ENCODE results near the gene SORT1. TPM values are rescaled to one million over a fixed set of nuclear protein-coding genes. Genes with fewer than 3 reads are reported as not detected.

The SORT1 gene
- total RNA-seq, 1 experiment from 2014 or later: 47.9 TPM

DNA sequence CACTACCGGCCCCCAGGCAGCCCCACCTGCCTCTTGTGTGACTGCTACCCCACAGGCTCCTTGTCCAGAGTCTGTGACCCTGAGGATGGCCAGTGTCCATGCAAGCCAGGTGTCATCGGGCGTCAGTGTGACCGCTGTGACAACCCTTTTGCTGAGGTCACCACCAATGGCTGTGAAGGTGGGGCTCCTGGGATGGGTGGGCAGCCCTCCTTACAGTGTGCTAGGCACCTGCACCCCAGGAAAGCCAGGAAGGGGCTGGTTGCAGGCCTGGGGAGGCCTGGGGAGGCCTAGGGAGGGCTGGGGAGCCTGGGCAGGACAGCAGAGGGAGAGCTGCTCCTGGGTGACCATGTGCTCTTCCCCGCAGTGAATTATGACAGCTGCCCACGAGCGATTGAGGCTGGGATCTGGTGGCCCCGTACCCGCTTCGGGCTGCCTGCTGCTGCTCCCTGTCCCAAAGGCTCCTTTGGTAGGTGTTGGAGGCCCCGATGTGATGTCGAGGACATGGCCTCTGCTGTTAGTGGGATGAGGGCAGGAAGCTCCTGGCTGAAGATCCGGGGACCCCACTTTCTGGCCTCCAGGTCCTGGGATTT, 131.9 kb downstream of the SORT1 start:
- H3K18ac ChIP-seq (ENCODE audit: insufficient read length, low read depth, low read length): no peak overlapping the region
- H3K14ac ChIP-seq (ENCODE audit: insufficient read depth, low read length): no peak overlapping the region; the same call in 1 of the 2 replicates

More for the DNA sequence above, 131.9 kb downstream of the SORT1 start:
- H3K4me1 ChIP-seq (ENCODE audit: insufficient read depth, low read length): no peaks in the 10 kb centered on the region
- H3K79me2 ChIP-seq (ENCODE audit: insufficient read depth, low read length): no peaks in the 10 kb centered on the region
- no peak overlapping the region for H4K91ac ChIP-seq (ENCODE audit: insufficient read length, low read depth, low read length)
- H2AK5ac ChIP-seq (ENCODE audit: insufficient read length, low read length): no peak overlapping the region
- H3K4me1 Mint-ChIP-seq: peaks cover 4 to 10% of the 10 kb centered on the region in 2 experiments; a peak in 3 of 4 replicates
- H3T11ph ChIP-seq (ENCODE audit: low read length): no peak overlapping the region
- no peaks in the 10 kb centered on the region for H3K79me1 ChIP-seq (ENCODE audit: insufficient read depth, low read depth, low read length, poor library complexity, severe bottlenecking)
- peaks cover 11 to 54% (median 42%) of the 10 kb centered on the region in 3 experiments; a peak in 6 of 7 replicates for H3K36me3 Mint-ChIP-seq (ENCODE audit: insufficient read depth in 1 of 3, low read depth in 3 of 3)
- no CpG with 5 or more reads among the region's 13 CpGs for WGBS (ENCODE audit: extremely low coverage, insufficient read length, low lambda C conversion rate)
- no peak overlapping the region for H3K56ac ChIP-seq (ENCODE audit: insufficient read length, low read depth, low read length)
- H2BK15ac ChIP-seq (ENCODE audit: low read depth, low read length): no peak overlapping the region
- no peak overlapping the region for H4K5ac ChIP-seq (ENCODE audit: insufficient read length, low read depth, low read length)
- H3K23ac ChIP-seq (ENCODE audit: insufficient read length, low read depth, low read length): no peak overlapping the region
- no peak overlapping the region for H3K27ac Mint-ChIP-seq
- H2AFZ ChIP-seq (ENCODE audit: low read length): no peak overlapping the region
- H3K4me3 Mint-ChIP-seq: no peak overlapping the region
- H2BK5ac ChIP-seq (ENCODE audit: insufficient read length, low read length): no peak overlapping the region
- no peaks in the 10 kb centered on the region for H3K27me3 Mint-ChIP-seq (ENCODE audit: low read depth)
- no peaks in the 10 kb centered on the region for H3K23me2 ChIP-seq (ENCODE audit: insufficient read length, low read depth, low read length, poor library complexity, severe bottlenecking)
- H3K27ac ChIP-seq (ENCODE audit: insufficient read length, low read depth, low read length): no peak overlapping the region
- H3K9ac ChIP-seq (ENCODE audit: extremely low read depth, insufficient read length, low read length): no peak overlapping the region
- DNase-seq: no peak
- H3K9me3 Mint-ChIP-seq: no peaks in the 10 kb centered on the region; a peak in 1 of 5 replicates
- H3K27me3 ChIP-seq (ENCODE audit: insufficient read depth, low read length): no peaks in the 10 kb centered on the region
- no peak overlapping the region for H3K4me2 ChIP-seq (ENCODE audit: insufficient read depth, insufficient read length, low read length)
- H4K20me1 ChIP-seq (ENCODE audit: control insufficient read depth, insufficient read depth, insufficient read length): no peaks in the 10 kb centered on the region
- TF ChIP-seq, protein P1, sequence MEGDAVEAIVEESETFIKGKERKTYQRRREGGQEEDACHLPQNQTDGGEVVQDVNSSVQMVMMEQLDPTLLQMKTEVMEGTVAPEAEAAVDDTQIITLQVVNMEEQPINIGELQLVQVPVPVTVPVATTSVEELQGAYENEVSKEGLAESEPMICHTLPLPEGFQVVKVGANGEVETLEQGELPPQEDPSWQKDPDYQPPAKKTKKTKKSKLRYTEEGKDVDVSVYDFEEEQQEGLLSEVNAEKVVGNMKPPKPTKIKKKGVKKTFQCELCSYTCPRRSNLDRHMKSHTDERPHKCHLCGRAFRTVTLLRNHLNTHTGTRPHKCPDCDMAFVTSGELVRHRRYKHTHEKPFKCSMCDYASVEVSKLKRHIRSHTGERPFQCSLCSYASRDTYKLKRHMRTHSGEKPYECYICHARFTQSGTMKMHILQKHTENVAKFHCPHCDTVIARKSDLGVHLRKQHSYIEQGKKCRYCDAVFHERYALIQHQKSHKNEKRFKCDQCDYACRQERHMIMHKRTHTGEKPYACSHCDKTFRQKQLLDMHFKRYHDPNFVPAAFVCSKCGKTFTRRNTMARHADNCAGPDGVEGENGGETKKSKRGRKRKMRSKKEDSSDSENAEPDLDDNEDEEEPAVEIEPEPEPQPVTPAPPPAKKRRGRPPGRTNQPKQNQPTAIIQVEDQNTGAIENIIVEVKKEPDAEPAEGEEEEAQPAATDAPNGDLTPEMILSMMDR (conservative IDR thresholded peaks at IDR 0.05): no peak
- no peak overlapping the region for H2BK120ac ChIP-seq (ENCODE audit: low read depth, low read length, poor library complexity, severe bottlenecking)
- H4K8ac ChIP-seq (replicated peaks; ENCODE audit: insufficient read length, low read depth, low read length): no peak overlapping the region
- no peak overlapping the region for H3K4ac ChIP-seq (ENCODE audit: low read depth, low read length)
- H2BK12ac ChIP-seq (ENCODE audit: insufficient read length, low read depth, low read length): no peak overlapping the region
- H3K9me3 ChIP-seq (ENCODE audit: control insufficient read depth, low read depth, low read length): no peaks in the 10 kb centered on the region
- no peak overlapping the region for H2BK20ac ChIP-seq (ENCODE audit: low read depth, low read length, poor library complexity, severe bottlenecking)
